ENCODE results near the gene NSD1.

DNA sequence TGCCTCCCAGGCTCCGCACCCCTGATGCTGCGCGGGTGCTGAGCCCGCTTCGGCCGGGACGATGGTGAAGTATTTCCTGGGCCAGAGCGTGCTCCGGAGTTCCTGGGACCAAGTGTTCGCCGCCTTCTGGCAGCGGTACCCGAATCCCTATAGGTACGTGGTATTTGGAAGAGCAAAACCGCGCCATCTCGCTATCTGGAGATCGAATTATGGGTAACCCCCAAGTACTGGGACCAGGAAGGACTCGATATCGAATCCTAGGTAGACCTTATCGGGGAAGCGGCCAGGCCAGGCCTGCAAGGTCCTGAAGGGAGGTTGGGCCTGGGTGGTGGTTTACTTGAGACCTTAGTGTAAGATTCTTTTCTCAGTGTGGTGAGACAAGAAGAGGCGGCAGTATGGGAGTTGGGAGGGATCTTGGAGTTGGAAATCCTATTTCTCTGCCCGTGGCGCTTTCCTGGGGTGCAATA is 170.4 kb downstream of the NSD1 start:
- TF ChIP-seq, protein P1, sequence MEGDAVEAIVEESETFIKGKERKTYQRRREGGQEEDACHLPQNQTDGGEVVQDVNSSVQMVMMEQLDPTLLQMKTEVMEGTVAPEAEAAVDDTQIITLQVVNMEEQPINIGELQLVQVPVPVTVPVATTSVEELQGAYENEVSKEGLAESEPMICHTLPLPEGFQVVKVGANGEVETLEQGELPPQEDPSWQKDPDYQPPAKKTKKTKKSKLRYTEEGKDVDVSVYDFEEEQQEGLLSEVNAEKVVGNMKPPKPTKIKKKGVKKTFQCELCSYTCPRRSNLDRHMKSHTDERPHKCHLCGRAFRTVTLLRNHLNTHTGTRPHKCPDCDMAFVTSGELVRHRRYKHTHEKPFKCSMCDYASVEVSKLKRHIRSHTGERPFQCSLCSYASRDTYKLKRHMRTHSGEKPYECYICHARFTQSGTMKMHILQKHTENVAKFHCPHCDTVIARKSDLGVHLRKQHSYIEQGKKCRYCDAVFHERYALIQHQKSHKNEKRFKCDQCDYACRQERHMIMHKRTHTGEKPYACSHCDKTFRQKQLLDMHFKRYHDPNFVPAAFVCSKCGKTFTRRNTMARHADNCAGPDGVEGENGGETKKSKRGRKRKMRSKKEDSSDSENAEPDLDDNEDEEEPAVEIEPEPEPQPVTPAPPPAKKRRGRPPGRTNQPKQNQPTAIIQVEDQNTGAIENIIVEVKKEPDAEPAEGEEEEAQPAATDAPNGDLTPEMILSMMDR (IDR thresholded peaks at IDR 0.05; ENCODE audit: poor library complexity) = no peak
- TF ChIP-seq EZH2 (IDR thresholded peaks at IDR 0.05; ENCODE audit: borderline replicate concordance) = no peak
- no peak for TF ChIP-seq EZH2phosphoT487 (IDR thresholded peaks at IDR 0.05; ENCODE audit: low read depth, severe bottlenecking, unreplicated experiment)
